Smooth muscle cell (in vitro differentiated cells): ENCODE results near the gene PREB. TPM values are rescaled to one million over a fixed set of nuclear protein-coding genes. Genes with fewer than 3 reads are reported as not detected.

Experiments used
- DNase-seq: peaks from one replicate; lab custom pipeline; 2025; ENCODE audit not compliant: unreplicated experiment; lab: John Stamatoyannopoulos, UW
- H2AFZ ChIP-seq: fragments of 200-600 bp; sonication (generic); 2 replicates; pipeline ENCODE4 v1.6.0; 2016; ENCODE audit warnings: antibody characterized with exemption, low read depth, mild to moderate bottlenecking
- H3F3A ChIP-seq: fragments of 200-600 bp; sonication (generic); 2 replicates; pipeline ENCODE4 v1.6.0; 2017; ENCODE audit warnings: antibody characterized with exemption, low read depth
- H3K27ac ChIP-seq: fragments of 200-600 bp; sonication (generic); 2 replicates; pipeline ENCODE4 v1.5.1; 2016; ENCODE audit warnings: low read depth, mild to moderate bottlenecking
- H3K27me3 ChIP-seq: fragments of 200-600 bp; sonication (generic); 2 replicates; pipeline ENCODE4 v1.6.1; 2016; ENCODE audit warnings: low read depth, mild to moderate bottlenecking
- H3K36me3 ChIP-seq: fragments of 200-600 bp; sonication (generic); 2 replicates; pipeline ENCODE4 v1.5.1; 2016; ENCODE audit warnings: low read depth
- H3K4me1 ChIP-seq: fragments of 200-600 bp; sonication (generic); 2 replicates; pipeline ENCODE4 v1.5.1; 2016; ENCODE audit warnings: low read depth
- H3K4me2 ChIP-seq: fragments of 200-600 bp; sonication (generic); 2 replicates; pipeline ENCODE4 v1.6.0; 2016; ENCODE audit warnings: mild to moderate bottlenecking
- H3K4me3 ChIP-seq: fragments of 200-600 bp; sonication (generic); 2 replicates; pipeline ENCODE4 v1.5.1; 2016; ENCODE audit warnings: mild to moderate bottlenecking
- H3K79me2 ChIP-seq: fragments of 200-600 bp; sonication (generic); 2 replicates; pipeline ENCODE4 v1.6.0; 2016; ENCODE audit warnings: low read depth, mild to moderate bottlenecking
- H3K9ac ChIP-seq: fragments of 200-600 bp; sonication (generic); 2 replicates; pipeline ENCODE4 v1.6.0; 2016; ENCODE audit warnings: low read depth
- H3K9me3 ChIP-seq: fragments of 200-600 bp; sonication (generic); replicated peaks from 2 replicates; pipeline ENCODE4 v1.5.1; 2016; ENCODE audit warnings: low read depth
- H4K20me1 ChIP-seq: fragments of 200-600 bp; sonication (generic); 2 replicates; pipeline ENCODE4 v1.6.0; 2016; ENCODE audit warnings: low read depth
- CTCF ChIP-seq: fragments of 200-600 bp; sonication (generic); IDR thresholded peaks from 2 replicates; pipeline ENCODE4 v1.5.1; 2017; ENCODE audit warnings: borderline replicate concordance, mild to moderate bottlenecking, antibody characterized with exemption; ENCODE audit not compliant: insufficient read depth, poor library complexity, severe bottlenecking
- WGBS: methylation state at CpG from one replicate; pipeline ENCODE4 v1.1.7; 2016; ENCODE audit warnings: low lambda C conversion rate; 5-methylcytosine and 5-hydroxymethylcytosine counted together
- polyA plus RNA-seq: library from polyadenylated mRNA; unstranded; fragments of >200 nt; fragmentation: Nextera tagmentation; extraction: Ambion mirVana; gene quantifications from 2 replicates; pipeline ENCODE4 v1.2.1, GENCODE V29; 2016
- total RNA-seq: library from RNA; depleted of rRNA; stranded (reverse); fragments of >200 nt; gene quantifications from 2 replicates; pipeline ENCODE4 v1.2.3, GENCODE V29; 2014

PREB gene
- total and polyA plus RNA-seq, 2 experiments from 2014 or later, result 53.2 to 62.6 TPM

GRCh38 chr2:27089111-27089954, 45.1 kb downstream of the PREB start:
- Histone ChIP-seq H3K4me1 (peaks cover 10% of the 10 kb centered on the region), H3F3A (peaks cover 12% of the 10 kb centered on the region), H4K20me1 (peaks cover 2% of the 10 kb centered on the region), H3K79me2 (no peaks in the 10 kb centered on the region), H3K4me2 (no peak overlapping the region), H3K9me3 (no peaks in the 10 kb centered on the region), H3K9ac (no peak overlapping the region), H3K27ac (no peak overlapping the region), H3K27me3 (no peaks in the 10 kb centered on the region), H3K4me3 (no peak overlapping the region), H3K36me3 (no peaks in the 10 kb centered on the region), H2AFZ (no peak overlapping the region)
- WGBS, result 94% methylated on average over 14 of the region's 14 CpGs
- TF ChIP-seq CTCF, result no peak
- DNase-seq, result no peak

GRCh38 chr2:27088634-27089033, 45.8 kb downstream of the PREB start:
- no peak for DNase-seq
- Histone ChIP-seq H4K20me1 (peaks cover 9% of the 10 kb centered on the region), H3K4me3 (no peak overlapping the region), H3K9me3 (no peaks in the 10 kb centered on the region), H3K36me3 (no peaks in the 10 kb centered on the region), H3K27me3 (no peaks in the 10 kb centered on the region), H2AFZ (no peak overlapping the region), H3K79me2 (no peaks in the 10 kb centered on the region), H3K4me1 (peaks cover 10% of the 10 kb centered on the region), H3K9ac (no peak overlapping the region), H3F3A (peaks cover 12% of the 10 kb centered on the region), H3K27ac (no peak overlapping the region), H3K4me2 (no peak overlapping the region)
- TF ChIP-seq CTCF, result no peak
- WGBS, result 51% methylated on average over 6 of the region's 6 CpGs

GRCh38 chr2:27087823-27088410, 46.5 kb downstream of the PREB start:
- no peak overlapping the region for H2AFZ ChIP-seq
- H3K79me2 ChIP-seq, result no peaks in the 10 kb centered on the region
- peaks cover 16% of the 10 kb centered on the region for H4K20me1 ChIP-seq
- TF ChIP-seq CTCF, result no peak
- H3K4me2 ChIP-seq, result no peak overlapping the region
- peaks cover 15% of the 10 kb centered on the region for H3F3A ChIP-seq
- no peak overlapping the region for H3K9ac ChIP-seq
- peak overlapping the region; percentile 83 for H3K4me3 ChIP-seq
- no peak overlapping the region for H3K27ac ChIP-seq
- no peaks in the 10 kb centered on the region for H3K36me3 ChIP-seq
- 91% methylated on average over 5 of the region's 5 CpGs for WGBS
- no peaks in the 10 kb centered on the region for H3K27me3 ChIP-seq
- peaks cover 10% of the 10 kb centered on the region for H3K4me1 ChIP-seq
- no peak for DNase-seq
- H3K9me3 ChIP-seq, result no peaks in the 10 kb centered on the region
